Measurements from ENCODE around the gene CCDC88C. TPM values are rescaled to one million over a fixed set of nuclear protein-coding genes. Genes with fewer than 3 reads are reported as not detected.

CCDC88C gene
- total RNA-seq, 1 donor from 2014 or later, result 2.8 TPM

DNA sequence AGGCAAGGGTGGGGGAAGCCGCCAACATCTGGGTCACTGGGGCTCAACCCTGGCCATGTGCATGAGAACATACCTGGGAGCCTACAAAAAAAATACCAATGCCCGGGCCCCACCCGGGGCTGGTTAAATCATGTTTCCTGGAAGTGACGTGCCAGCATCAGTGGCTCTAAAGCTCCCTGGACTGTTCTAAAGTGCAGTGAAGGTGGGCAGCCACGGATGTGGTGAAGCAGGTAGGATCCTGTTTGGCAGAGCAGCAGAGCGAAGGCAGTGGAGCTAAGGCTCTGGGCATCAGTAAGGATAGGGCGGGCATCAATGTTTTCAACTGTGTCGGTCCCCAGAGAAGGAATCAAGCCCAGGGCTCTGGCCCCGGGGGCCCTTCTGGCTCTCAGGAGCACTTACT lies 172.6 kb downstream of the CCDC88C start:
- no peak overlapping the region for H3K27ac ChIP-seq (replicated peaks)
- no peaks in the 10 kb centered on the region for H3K36me3 ChIP-seq
- H3K27me3 ChIP-seq (ENCODE audit: low read depth), result no peaks in the 10 kb centered on the region
- TF ChIP-seq, protein P1, sequence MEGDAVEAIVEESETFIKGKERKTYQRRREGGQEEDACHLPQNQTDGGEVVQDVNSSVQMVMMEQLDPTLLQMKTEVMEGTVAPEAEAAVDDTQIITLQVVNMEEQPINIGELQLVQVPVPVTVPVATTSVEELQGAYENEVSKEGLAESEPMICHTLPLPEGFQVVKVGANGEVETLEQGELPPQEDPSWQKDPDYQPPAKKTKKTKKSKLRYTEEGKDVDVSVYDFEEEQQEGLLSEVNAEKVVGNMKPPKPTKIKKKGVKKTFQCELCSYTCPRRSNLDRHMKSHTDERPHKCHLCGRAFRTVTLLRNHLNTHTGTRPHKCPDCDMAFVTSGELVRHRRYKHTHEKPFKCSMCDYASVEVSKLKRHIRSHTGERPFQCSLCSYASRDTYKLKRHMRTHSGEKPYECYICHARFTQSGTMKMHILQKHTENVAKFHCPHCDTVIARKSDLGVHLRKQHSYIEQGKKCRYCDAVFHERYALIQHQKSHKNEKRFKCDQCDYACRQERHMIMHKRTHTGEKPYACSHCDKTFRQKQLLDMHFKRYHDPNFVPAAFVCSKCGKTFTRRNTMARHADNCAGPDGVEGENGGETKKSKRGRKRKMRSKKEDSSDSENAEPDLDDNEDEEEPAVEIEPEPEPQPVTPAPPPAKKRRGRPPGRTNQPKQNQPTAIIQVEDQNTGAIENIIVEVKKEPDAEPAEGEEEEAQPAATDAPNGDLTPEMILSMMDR (IDR thresholded peaks at IDR 0.05; ENCODE audit: borderline replicate concordance), result no peak
- intact Hi-C loops (cut with micrococcal nuclease), result no loop called here
- no peak for DNase-seq
- H3K4me1 ChIP-seq, result peaks cover 5% of the 10 kb centered on the region
- H3K4me3 ChIP-seq, result no peak overlapping the region
- H3K9me3 ChIP-seq (replicated peaks), result no peaks in the 10 kb centered on the region

DNA sequence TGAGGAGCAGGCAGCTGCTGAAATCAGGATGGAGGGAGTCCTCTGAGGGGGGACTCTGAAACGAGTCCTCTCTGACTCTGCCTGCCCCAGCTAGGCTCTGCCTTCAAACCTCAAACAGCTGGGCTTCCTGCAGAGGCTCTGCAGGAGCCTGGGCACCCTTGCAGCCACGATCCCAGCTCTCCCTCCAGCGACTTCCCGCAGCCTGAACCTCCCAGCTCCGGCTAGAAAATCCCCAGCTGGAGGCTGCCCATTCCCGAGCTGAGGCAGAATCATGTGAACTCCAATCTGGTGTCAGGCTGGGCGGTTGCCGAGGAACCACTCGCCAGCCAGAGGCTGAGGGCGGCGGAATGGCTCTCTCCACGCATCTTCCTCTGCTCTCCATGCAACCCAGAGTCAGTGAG lies 173.1 kb downstream of the CCDC88C start, which contains the start of gene GPR68:
TSS of gene GPR68 (minus strand) at position 204 of the 401 bp plus-strand sequence. CDS start 9,654 bp downstream, outside the sequence.
- H3K4me3 ChIP-seq, result peak within 1 kb of the TSS; percentile 27
- TF ChIP-seq, protein P1 (IDR thresholded peaks at IDR 0.05; ENCODE audit: borderline replicate concordance), result no peak
- H3K36me3 ChIP-seq, result no peaks in the 10 kb centered on the region
- peaks cover 5% of the 10 kb centered on the region for H3K4me1 ChIP-seq
- H3K27ac ChIP-seq (replicated peaks), result no peak within 1 kb of the TSS
- DNase-seq, result peak; percentile 58
- intact Hi-C loops (cut with micrococcal nuclease), result no loop called here
- H3K27me3 ChIP-seq (ENCODE audit: low read depth), result no peaks in the 10 kb centered on the region
- H3K9me3 ChIP-seq (replicated peaks), result no peaks in the 10 kb centered on the region

DNA sequence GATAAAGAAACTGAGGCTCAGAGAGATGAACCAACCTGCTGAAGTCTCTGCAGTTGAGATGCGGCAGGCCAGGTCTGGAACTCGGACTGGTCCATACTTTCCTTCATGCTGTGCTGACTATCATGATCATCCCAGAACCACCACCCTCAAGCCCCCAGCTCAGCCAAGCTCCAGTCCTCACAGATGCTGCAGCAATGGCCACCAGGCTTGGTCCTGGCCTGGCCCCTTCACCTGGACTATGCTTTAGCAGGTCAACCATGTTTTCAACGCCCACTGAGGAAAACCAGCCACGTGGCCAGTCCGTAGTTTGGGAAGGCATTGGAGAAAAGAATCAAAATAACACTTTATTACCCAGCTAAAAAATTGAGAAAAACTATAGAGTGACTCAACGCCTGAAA lies 174.5 kb downstream of the CCDC88C start:
- intact Hi-C loops (cut with micrococcal nuclease), result no loop called here
- H3K9me3 ChIP-seq (replicated peaks), result no peaks in the 10 kb centered on the region
- H3K27ac ChIP-seq (replicated peaks), result no peak overlapping the region
- H3K27me3 ChIP-seq (ENCODE audit: low read depth), result no peaks in the 10 kb centered on the region
- H3K4me3 ChIP-seq, result no peak overlapping the region
- no peaks in the 10 kb centered on the region for H3K36me3 ChIP-seq
- DNase-seq, result no peak
- peaks cover 5% of the 10 kb centered on the region for H3K4me1 ChIP-seq
- TF ChIP-seq, protein P1 (IDR thresholded peaks at IDR 0.05; ENCODE audit: borderline replicate concordance), result no peak

DNA sequence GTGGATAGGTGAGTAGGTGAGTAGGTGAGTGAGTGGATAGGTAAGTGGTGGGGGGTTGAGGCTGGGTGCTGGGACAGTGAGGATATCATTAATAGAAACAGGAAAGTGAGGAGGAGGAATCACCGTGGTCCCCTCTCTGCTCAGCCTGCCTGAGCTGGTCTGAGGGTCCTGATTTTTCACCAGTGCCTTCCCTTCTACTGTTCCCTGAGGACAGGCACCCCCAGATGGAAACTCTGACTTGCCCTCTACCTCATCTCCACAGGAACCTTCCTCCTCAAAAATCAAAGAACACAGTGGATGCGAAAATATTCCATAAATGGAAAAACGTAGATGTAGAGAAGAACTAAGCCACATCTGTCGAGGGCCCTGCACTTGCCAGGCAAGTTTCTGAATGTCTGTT lies 175.0 kb downstream of the CCDC88C start:
- Histone ChIP-seq H3K27me3 (ENCODE audit: low read depth) (no peaks in the 10 kb centered on the region), H3K36me3 (no peaks in the 10 kb centered on the region), H3K4me1 (peaks cover 5% of the 10 kb centered on the region), H3K9me3 (replicated peaks) (no peaks in the 10 kb centered on the region), H3K4me3 (no peak overlapping the region), H3K27ac (replicated peaks) (no peak overlapping the region)
- intact Hi-C loops (cut with micrococcal nuclease), result no loop called here
- no peak for DNase-seq
- TF ChIP-seq, protein P1 (IDR thresholded peaks at IDR 0.05; ENCODE audit: borderline replicate concordance), result no peak

DNA sequence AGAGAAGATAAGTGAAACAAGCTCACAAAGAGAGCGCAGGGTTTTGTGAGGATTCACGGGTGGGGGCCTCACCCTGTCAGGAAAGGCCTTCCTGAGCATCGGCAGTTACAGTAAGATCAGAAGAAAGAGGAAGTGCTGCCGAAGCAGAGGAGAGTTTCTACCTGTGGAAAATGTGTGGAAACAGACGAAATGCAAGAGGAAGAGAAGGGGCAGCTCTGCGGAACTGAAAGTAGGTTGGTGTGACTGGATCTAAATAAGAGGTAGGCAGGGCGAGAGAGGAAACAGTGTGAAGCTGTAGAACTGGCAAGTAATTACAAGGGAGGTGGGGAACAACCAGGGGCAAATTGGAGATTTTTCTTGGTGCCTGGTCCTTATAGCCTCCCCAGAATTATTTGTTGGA lies 175.8 kb downstream of the CCDC88C start:
- TF ChIP-seq, protein P1 (IDR thresholded peaks at IDR 0.05; ENCODE audit: borderline replicate concordance), result no peak
- no peak overlapping the region for H3K27ac ChIP-seq (replicated peaks)
- no peaks in the 10 kb centered on the region for H3K9me3 ChIP-seq (replicated peaks)
- H3K4me1 ChIP-seq, result peaks cover 5% of the 10 kb centered on the region
- H3K4me3 ChIP-seq, result no peak overlapping the region
- no peaks in the 10 kb centered on the region for H3K27me3 ChIP-seq (ENCODE audit: low read depth)
- no peak for DNase-seq
- intact Hi-C loops (cut with micrococcal nuclease), result no loop called here
- H3K36me3 ChIP-seq, result no peaks in the 10 kb centered on the region

Data from left ventricle myocardium inferior (tissue), 1 donor.